Measurements from ENCODE around the gene PAN3.
"Not testable (repeated sequence)": the region's sequence is repeated elsewhere in the genome, so short reads cannot be mapped to it uniquely, and the experiment has no call there.

Gene PAN3

DNA sequence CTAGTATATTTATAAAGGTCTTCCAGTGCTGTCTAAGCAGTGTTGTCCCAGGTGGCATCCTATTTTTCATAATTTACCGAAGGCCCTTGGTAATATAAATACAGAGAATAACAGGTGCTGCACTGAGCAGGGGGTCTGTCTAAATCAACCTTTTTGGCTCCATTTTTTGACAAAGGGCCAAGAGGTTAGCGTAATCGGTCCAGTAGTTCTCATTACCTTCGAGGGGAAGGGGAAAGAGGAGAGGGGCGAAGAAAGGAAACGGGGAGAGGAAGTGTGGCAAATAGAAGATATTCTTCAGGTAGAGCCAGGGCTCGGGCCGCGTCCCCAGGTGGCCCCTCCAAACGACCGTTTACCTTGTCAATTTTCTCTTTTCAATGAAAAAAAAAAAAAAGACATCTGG lies 749 bp upstream of the PAN3 start:
- peak; percentile 51 for DNase-seq

- DNase-seq, result peak; percentile 22
These were observed 568 bp downstream of the PAN3 start for GRCh38 chr13:28138756-28139470.

GRCh38 chr13:28140433-28141125 lies 2.2 kb downstream of the PAN3 start:
- DNase-seq, result no peak

DNA sequence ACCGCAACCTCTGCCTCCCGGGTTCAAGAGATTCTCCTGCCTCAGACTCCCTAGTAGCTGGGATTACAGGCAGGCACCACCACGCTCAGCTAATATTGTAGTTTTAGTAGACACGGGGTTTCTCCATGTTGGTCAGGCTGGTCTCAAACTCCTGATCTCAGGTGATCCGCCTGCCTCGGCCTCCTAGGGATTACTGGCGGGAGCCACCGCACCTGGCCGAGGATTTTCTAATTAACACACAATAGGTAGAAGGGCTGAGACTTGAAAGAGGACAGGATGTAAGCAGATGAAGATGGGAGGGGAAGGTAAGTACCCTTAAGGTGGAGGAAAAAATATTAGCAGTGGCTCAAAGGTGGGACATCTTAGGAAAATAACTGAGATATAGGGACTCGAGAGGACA lies 3.2 kb downstream of the PAN3 start:
- DNase-seq, result not testable (repeated sequence)

GRCh38 chr13:28145049-28145448 lies 6.7 kb downstream of the PAN3 start:
- DNase-seq, result no peak

GRCh38 chr13:28147495-28147894 lies 9.2 kb downstream of the PAN3 start:
- DNase-seq, result no peak

DNA sequence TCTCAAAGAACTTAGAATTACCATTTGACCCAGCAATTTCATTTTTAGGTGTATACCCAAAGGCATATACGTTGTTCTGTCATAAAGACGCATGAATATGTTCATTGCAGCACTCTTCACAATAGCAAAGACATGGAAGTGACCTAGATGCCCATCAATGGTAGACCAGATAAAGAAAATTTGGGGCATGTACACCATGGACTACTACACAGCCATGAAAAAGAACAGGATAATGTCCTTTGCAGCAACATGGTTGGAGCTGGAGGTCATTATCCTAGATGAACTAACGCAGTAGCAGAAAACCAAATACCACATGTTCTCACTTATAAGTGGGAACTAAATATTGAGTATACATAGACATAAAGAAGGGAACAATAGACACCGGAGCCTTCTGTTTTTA lies 20.7 kb downstream of the PAN3 start:
- DNase-seq, result no peak

DNA sequence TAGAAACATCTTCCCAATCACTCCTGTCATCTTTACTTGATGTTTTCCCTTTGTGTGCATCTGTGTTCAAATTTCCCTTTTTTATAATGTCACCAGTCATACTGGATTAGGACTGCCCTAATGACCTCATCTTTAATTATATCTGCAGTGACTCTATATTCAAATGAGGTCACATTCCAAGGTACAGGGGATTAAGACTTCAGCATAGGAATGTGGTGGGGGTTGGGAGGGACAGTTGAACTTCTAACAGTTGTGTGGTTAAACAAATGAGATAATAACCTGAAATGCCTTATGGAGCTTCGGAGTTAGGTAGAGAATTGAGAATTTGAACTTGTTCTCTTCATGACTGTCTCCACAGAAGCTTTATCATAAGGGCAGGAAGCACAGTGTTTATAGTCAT lies 23.0 kb downstream of the PAN3 start:
- no peak for DNase-seq

GRCh38 chr13:28163587-28163986 lies 25.2 kb downstream of the PAN3 start:
- DNase-seq, result no peak

DNA sequence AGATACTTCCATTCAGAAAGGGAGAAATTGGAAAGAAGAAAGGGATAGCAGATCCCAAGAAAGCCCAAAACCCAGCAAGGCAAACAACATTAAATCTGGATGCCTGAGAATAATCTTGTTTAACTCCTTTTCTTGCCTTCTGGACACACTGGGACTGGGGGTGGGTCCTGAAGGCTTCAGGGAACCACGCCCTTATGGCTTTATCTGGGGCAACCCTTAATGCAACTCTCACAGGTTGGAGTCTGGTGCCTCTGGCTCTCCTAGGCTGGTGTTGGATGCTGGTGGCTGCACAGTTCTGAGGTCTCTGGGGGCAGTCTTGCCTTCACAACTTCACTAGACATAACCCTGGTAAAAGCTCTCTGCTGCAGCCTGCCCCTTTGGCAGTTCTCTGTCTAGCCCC lies 27.9 kb downstream of the PAN3 start:
- DNase-seq, result no peak

DNA sequence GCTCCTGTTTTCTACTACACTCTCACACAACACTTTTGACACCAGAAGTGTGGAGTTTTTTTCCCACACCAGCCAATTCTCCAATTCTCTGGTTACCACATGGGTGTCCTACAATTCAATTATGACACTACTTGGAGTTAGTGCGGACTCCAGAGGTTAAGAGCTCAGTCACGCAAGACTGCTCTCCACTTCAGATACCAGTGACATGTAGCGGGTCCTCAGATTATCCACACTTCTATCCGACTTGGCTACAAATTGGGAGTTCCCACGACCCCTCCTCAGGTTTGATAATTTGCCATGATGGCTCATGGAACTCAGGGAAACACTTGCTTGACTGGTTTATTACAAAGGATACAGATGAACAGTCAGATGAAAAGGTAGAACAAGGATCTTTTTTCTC lies 32.9 kb downstream of the PAN3 start:
- no peak for DNase-seq

DNA sequence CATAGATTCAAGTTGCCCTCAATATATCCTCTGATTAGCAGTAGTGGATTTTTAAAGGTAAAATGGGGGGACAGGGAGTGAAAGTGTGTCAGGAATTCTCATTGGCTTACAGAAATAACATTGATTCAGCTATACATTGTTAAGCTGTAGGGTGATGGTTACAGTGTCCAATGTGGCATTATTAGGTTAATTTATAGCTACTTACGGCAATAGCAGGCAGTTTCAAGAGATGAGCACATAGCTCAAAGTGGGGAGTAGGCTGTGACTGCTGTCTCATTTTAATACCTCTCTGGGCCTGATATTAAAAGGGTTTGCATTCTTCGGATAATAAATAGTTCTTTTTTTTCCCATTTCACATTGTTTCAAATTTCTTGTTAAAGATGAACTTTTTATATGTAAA lies 34.6 kb downstream of the PAN3 start:
- DNase-seq, result no peak

GRCh38 chr13:28173793-28174192 lies 35.4 kb downstream of the PAN3 start:
- DNase-seq, result no peak

DNA sequence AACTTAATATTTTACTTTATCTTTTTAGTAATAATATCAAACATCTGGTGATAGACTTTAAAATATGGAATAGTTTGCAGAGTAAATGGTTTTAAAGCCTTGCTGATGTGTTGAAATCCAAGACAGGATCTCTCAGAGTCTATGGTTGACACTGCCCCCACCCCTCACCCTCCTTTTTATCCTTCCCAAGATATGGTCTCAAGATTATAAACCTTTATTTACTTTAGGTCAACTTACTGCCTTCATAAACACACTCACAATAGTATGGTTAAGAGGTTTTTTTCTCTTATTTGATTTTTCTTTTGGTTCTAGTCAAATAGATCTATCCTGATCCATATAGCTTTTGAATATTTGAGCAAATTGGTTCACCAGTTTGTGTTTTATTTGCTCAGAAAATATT lies 39.0 kb downstream of the PAN3 start:
- DNase-seq, result no peak

DNA sequence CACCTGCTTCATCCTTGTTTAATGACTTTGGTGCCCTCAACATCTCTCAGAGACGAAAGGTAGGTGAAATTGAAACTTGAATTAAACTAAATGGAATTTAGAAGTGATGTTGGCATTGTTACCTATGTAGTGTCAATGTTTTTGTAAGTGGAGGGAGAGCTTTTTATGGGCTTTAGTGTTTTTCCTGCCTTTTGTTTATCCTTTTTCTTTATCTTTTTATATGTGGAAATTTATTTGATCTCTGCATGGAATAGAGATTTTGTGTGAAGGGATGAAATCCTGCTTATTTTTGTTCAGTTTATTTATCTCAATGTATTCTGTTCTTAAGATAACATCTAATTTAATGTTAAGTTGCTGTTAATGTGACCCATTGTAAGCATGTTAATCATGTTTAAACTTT lies 39.5 kb downstream of the PAN3 start:
- no peak for DNase-seq

DNA sequence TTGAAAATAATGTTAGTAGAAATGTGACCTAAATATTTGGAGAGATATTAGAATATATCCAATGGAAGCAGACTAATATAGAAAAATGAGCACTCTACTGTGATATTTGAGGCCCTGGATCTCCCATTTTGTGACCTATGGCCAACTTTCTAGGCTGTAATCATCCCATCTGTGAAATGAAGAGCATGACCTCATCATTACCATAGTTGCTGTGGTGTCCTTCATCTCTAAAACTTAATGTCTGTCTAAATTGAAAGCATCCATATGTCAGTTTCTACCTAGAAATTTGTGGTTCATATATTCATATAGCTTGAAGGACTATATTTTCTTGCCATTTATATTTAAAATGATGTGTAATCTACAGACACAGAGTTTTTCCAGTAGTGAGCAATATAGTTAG lies 41.6 kb downstream of the PAN3 start:
- DNase-seq, result no peak

- DNase-seq, result no peak
These were observed 43.1 kb downstream of the PAN3 start for GRCh38 chr13:28181413-28181812.

GRCh38 chr13:28185256-28185655 lies 46.9 kb downstream of the PAN3 start:
- no peak for DNase-seq

DNA sequence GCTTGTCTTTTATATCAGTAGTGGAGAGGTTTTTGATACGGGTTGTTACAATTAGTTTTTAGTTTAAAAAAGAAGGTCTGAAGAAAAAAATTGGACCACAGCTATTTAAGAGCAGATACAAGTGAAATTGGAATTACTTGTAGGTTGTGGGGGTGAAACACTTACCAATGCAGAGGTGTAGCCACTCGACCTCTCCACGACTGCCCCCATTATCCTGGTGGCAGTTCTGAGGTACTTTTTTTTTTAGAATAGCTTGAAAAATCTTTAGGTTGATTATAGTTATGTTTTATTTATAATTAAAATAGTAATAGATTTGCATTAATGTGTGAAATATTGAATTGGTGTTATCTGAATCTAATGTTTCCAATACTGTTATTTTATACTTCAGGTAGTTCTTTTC lies 60.7 kb downstream of the PAN3 start:
- DNase-seq, result no peak

- no peak for DNase-seq
These were observed 65.7 kb downstream of the PAN3 start for GRCh38 chr13:28204043-28204442.

- no peak for DNase-seq
These were observed 66.5 kb downstream of the PAN3 start for GRCh38 chr13:28204690-28205443.

DNA sequence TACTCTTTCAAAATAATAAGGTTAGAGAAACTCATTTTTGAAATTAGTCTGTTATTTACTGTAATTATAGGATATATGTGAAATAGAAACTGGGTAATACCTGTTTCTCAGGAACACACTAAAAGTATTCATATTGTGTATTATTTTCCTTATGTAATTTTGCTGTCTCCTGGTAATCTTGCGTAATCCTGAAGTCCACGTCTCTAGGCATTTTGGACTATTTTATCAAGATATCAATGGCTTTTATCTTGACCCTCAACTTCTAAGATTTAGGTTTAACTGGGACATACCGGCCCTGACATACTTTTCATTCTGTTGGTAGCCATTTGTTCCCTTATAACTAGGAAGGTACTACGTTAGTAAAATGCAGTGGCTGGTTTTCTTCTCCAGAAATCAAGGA lies 80.3 kb downstream of the PAN3 start:
- DNase-seq, result no peak

- no peak for DNase-seq
These were observed 81.2 kb downstream of the PAN3 start for GRCh38 chr13:28219408-28220099.

GRCh38 chr13:28220166-28220565 lies 81.8 kb downstream of the PAN3 start:
- DNase-seq, result no peak
